ENCODE measurements around the gene WDR75. TPM values are rescaled to one million over a fixed set of nuclear protein-coding genes. Genes with fewer than 3 reads are reported as not detected.
A peak's percentile ranks its signal among the peaks of the same experiment; 100 is the strongest.

WDR75 gene
- total RNA-seq (28.3 TPM), polyA plus RNA-seq (ENCODE audit: insufficient read depth, low read depth, low replicate concordance) (15.6 TPM)
- long read RNA-seq, donor 1, partial matches to known transcripts: 0 of 3 reads
- long read RNA-seq, donor 1, other reads (novel, unspliced or antisense): 0 of 3 reads
- long read RNA-seq, donor 2, partial matches to known transcripts: 15 of 20 reads
- long read RNA-seq, donor 2, other reads (novel, unspliced or antisense): 0 of 20 reads
- long read RNA-seq, donor 3, transcript WDR75-201 (21 exons, 2,701 nt): major isoform, 8 of 26 reads
- long read RNA-seq, donor 3, partial matches to known transcripts: 14 of 26 reads
- long read RNA-seq, donor 3, other reads (novel, unspliced or antisense): 0 of 26 reads
- long read RNA-seq, donor 4, partial matches to known transcripts: 0 of 2 reads
- long read RNA-seq, donor 4, other reads (novel, unspliced or antisense): 0 of 2 reads
- long read RNA-seq, donor 5, partial matches to known transcripts: 0 of 1 reads
- long read RNA-seq, donor 5, other reads (novel, unspliced or antisense): 0 of 1 reads
- long read RNA-seq, donor 6, transcript WDR75-201 (21 exons, 2,701 nt): major isoform, 5 of 19 reads
- long read RNA-seq, donor 6, partial matches to known transcripts: 14 of 19 reads
- long read RNA-seq, donor 6, other reads (novel, unspliced or antisense): 0 of 19 reads
- long read RNA-seq, donor 7, transcript WDR75-201 (21 exons, 2,701 nt): major isoform, 6 of 19 reads
- long read RNA-seq, donor 7, partial matches to known transcripts: 2 of 19 reads
- long read RNA-seq, donor 7, other reads (novel, unspliced or antisense): 11 of 19 reads
- long read RNA-seq, donor 8, partial matches to known transcripts: 0 of 3 reads
- long read RNA-seq, donor 8, other reads (novel, unspliced or antisense): 0 of 3 reads
- long read RNA-seq, donor 9, partial matches to known transcripts: 0 of 1 reads
- long read RNA-seq, donor 9, other reads (novel, unspliced or antisense): 0 of 1 reads
- long read RNA-seq, donor 10, partial matches to known transcripts: 7 of 10 reads
- long read RNA-seq, donor 10, other reads (novel, unspliced or antisense): 0 of 10 reads

DNA sequence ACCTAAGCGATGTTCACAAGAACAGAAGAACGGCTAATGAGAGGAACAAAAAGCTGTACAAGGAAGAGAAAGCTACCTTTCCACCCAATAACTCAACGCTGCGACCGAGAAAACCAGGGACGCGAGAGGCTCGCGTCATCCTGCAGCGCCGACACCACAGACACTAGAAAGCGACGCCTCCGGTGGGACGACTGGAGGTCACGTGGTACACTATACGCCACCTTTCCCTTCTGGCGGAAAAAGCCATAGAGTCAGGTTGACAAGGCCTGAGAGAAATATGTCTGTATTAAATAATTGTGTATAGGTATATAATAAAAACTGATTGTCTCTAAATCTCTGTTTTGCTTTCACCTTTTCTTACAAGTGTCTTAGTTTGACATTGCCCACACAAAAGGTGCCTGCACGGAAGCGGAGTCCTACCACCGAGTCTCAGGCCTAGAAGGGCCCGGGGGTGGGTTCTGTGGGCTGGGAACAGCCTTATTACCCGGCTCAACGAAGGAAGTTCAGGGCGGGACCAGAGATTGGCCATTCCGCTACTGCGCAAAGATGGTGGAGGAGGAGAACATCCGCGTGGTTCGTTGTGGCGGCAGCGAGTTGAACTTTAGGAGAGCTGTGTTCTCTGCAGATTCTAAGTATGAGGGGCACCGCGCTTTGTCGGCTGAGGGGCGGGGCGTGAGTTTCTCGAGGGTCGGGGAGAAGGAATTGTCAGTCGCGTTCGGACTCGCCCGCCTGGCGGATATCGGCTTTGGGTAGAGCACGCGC lies at the start of gene WDR75:
Gene WDR75 (plus strand): TSS at position 528 of the 762 bp plus-strand sequence. CDS start 19 bp downstream, at position 547.
- intact Hi-C loops (cut with DNase I): no loop called here

DNA sequence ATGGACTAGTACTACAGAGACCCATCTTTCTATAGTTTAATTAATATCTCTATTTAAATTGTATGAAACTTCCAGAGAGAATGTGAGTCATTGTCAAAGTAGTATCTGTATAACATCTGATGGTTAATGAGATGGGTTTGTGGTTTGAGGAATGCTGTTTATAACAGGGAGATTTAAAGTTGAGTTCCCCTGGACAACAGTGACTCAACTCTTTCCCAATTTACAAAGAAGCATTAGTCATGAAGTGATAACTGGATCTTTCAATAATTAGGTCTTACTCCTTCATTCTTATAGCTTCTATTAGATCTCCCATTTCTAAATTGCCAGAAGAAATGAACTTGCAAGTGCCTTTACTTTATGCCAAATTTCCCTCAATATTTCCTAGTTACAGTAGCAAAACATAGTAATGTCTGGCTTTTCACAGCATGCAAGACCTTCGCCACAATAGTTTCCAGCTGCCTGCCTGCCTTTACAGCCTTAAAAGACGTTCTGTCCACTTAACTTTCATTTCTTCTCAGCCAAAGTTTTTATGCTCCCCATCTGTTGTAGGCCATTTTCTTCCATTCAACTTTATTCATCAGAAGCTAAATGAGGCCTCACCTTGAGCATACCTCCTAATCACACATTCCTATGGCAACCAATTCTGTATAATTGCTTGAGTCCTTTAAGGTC lies 47.7 kb upstream of the WDR75 start:
- Histone ChIP-seq H3K36me3 (ENCODE audit: control insufficient read depth in 2 of 3, insufficient read depth in 3 of 3, low read length in 3 of 3) (no peaks in the 10 kb centered on the region), H3K27me3 (ENCODE audit: control insufficient read depth, insufficient read depth, low read length) (no peaks in the 10 kb centered on the region), H3K4me3 (ENCODE audit: low read length in 3 of 3) (no peak overlapping the region), H3K9me3 (ENCODE audit: control insufficient read depth in 2 of 3, insufficient read depth in 1 of 3, low read length in 3 of 3) (no peaks in the 10 kb centered on the region), H3K9ac (ENCODE audit: low read length in 3 of 3) (no peak overlapping the region), H3K27ac (ENCODE audit: low read depth in 2 of 2, low read length in 2 of 2) (no peak overlapping the region), H3K4me1 (ENCODE audit: control insufficient read depth in 2 of 3, insufficient read depth in 2 of 3, low read depth in 1 of 3, low read length in 3 of 3) (no peaks in the 10 kb centered on the region)
- DNase-seq (peak in 1 of 5 donors; percentile 60), FAIRE-seq (no peak)
- TF ChIP-seq, protein P1, sequence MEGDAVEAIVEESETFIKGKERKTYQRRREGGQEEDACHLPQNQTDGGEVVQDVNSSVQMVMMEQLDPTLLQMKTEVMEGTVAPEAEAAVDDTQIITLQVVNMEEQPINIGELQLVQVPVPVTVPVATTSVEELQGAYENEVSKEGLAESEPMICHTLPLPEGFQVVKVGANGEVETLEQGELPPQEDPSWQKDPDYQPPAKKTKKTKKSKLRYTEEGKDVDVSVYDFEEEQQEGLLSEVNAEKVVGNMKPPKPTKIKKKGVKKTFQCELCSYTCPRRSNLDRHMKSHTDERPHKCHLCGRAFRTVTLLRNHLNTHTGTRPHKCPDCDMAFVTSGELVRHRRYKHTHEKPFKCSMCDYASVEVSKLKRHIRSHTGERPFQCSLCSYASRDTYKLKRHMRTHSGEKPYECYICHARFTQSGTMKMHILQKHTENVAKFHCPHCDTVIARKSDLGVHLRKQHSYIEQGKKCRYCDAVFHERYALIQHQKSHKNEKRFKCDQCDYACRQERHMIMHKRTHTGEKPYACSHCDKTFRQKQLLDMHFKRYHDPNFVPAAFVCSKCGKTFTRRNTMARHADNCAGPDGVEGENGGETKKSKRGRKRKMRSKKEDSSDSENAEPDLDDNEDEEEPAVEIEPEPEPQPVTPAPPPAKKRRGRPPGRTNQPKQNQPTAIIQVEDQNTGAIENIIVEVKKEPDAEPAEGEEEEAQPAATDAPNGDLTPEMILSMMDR (IDR thresholded peaks at IDR 0.05; ENCODE audit: borderline replicate concordance, extremely low read depth, insufficient read depth): no peak
- intact Hi-C loops (cut with DNase I): no loop called here

More for the DNA sequence above, at the start of gene WDR75:
- Histone ChIP-seq H3K27ac (ENCODE audit: low read depth in 2 of 2, low read length in 2 of 2) (peak within 1 kb of the TSS; percentile 89 to 93), H3K27me3 (ENCODE audit: control insufficient read depth, insufficient read depth, low read length) (no peaks in the 10 kb centered on the region), H3K4me3 (ENCODE audit: low read length in 3 of 3) (peak within 1 kb of the TSS; percentile 92 to 100 (median 97)), H3K9ac (ENCODE audit: low read length in 3 of 3) (peak within 1 kb of the TSS; percentile 70 to 98 (median 93)), H3K9me3 (ENCODE audit: control insufficient read depth in 2 of 3, insufficient read depth in 1 of 3, low read length in 3 of 3) (no peaks in the 10 kb centered on the region), H3K4me1 (ENCODE audit: control insufficient read depth in 2 of 3, insufficient read depth in 2 of 3, low read depth in 1 of 3, low read length in 3 of 3) (peaks cover 3 to 20% (median 6%) of the 10 kb centered on the region in 3 donors), H3K36me3 (ENCODE audit: control insufficient read depth in 2 of 3, insufficient read depth in 3 of 3, low read length in 3 of 3) (no peaks in the 10 kb centered on the region)
- FAIRE-seq: peak; percentile 79
- TF ChIP-seq, protein P1 (IDR thresholded peaks at IDR 0.05; ENCODE audit: borderline replicate concordance, extremely low read depth, insufficient read depth): no peak
- peak; percentile 94 to 98 (median 96) for DNase-seq

DNA sequence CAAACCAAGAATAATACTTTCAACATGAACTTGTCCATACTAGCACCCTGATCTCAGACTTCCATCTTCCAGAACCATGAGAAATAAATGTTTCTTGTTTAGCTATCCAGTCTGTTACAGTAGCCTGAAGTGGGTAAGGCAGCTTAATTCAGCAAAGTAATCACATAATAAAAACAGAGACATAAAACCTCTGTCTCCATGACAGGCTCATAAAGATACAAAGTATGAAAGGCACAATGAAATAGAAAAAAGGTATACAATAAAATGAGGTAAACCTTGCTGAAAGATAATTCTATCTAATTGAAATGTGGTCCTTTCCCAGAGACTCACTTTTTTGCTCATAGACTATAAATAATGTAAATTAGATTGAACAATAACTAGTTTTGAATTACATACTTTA lies 46.7 kb upstream of the WDR75 start:
- Histone ChIP-seq H3K4me3 (ENCODE audit: low read length in 3 of 3) (no peak overlapping the region), H3K36me3 (ENCODE audit: control insufficient read depth in 2 of 3, insufficient read depth in 3 of 3, low read length in 3 of 3) (no peaks in the 10 kb centered on the region), H3K4me1 (ENCODE audit: control insufficient read depth in 2 of 3, insufficient read depth in 2 of 3, low read depth in 1 of 3, low read length in 3 of 3) (no peaks in the 10 kb centered on the region), H3K9me3 (ENCODE audit: control insufficient read depth in 2 of 3, insufficient read depth in 1 of 3, low read length in 3 of 3) (no peaks in the 10 kb centered on the region), H3K27ac (ENCODE audit: low read depth in 2 of 2, low read length in 2 of 2) (no peak overlapping the region), H3K27me3 (ENCODE audit: control insufficient read depth, insufficient read depth, low read length) (no peaks in the 10 kb centered on the region), H3K9ac (ENCODE audit: low read length in 3 of 3) (no peak overlapping the region)
- DNase-seq: no peak
- intact Hi-C loops (cut with DNase I): no loop called here
- TF ChIP-seq, protein P1 (IDR thresholded peaks at IDR 0.05; ENCODE audit: borderline replicate concordance, extremely low read depth, insufficient read depth): no peak
- no peak for FAIRE-seq

Data from kidney (tissue), 22 donors.